T-cell (primary cell): Measurements from ENCODE around the gene STX1B. TPM values are rescaled to one million over a fixed set of nuclear protein-coding genes. Genes with fewer than 3 reads are reported as not detected.
A peak's percentile ranks its signal among the peaks of the same experiment; 100 is the strongest.

ENCODE experiments used
- ATAC-seq, 4 experiments: fragments of 200-7000 bp in 3 of 4; fragments of 150-1000 bp in 1 of 4; cut with Tn5 transposase; replicated peaks in 1 of 4; 1 replicate in 3 of 4; 2 replicates in 1 of 4; pipeline ENCODE4 v1.10.0; 2021; ENCODE audit warnings: moderate library complexity in 3 of 4, mild to moderate bottlenecking in 2 of 4, moderate number of reproducible peaks in 1 of 4
- CTCF ChIA-PET, 2 donors: fragments of 300-600 bp; sonication (Branson Sonifier 250); formaldehyde crosslinking; loops; one replicate each; lab custom pipeline; 2022; ENCODE audit warnings: antibody characterized with exemption in 2 of 2; lab: Charles Lee
- POLR2A ChIA-PET, 2 donors: fragments of 300-600 bp; sonication (Branson Sonifier 250); formaldehyde crosslinking; loops; one replicate each; lab custom pipeline; 2022; ENCODE audit warnings: antibody characterized with exemption in 2 of 2; lab: Charles Lee
- DNase-seq, 35 experiments: peaks; one replicate each; pipeline versions ENCODE4 v3.0.0 to v3.0.0-alpha.2; 2013 to 2023
- H3K27ac ChIP-seq: one replicate; pipeline ENCODE4 v1.5.1; 2013; ENCODE audit warnings: low read length
- H3K27me3 ChIP-seq, 2 experiments: replicated peaks in 1 of 2; 1 replicate in 1 of 2; 2 replicates in 1 of 2; pipeline versions ENCODE4 v1.6.1 to v1.7.0; 2013; ENCODE audit warnings: low read length in 1 of 2, mixed read lengths in 1 of 2; ENCODE audit not compliant: control insufficient read depth in 2 of 2, insufficient read depth in 2 of 2; ENCODE audit errors: extremely low read depth in 1 of 2
- H3K36me3 ChIP-seq, 2 donors: 1 replicate in 1 of 2; 2 replicates in 1 of 2; pipeline versions ENCODE4 v1.6.1 to v1.7.0; 2013; ENCODE audit warnings: low read length in 1 of 2; ENCODE audit not compliant: control insufficient read depth in 2 of 2, insufficient read depth in 1 of 2; ENCODE audit errors: extremely low read depth in 1 of 2
- H3K4me1 ChIP-seq, 2 experiments: 1 replicate in 1 of 2; 2 replicates in 1 of 2; pipeline versions ENCODE4 v1.6.1 to v1.7.0; 2013; ENCODE audit warnings: low read length in 2 of 2, mixed read lengths in 1 of 2; ENCODE audit not compliant: insufficient read depth in 2 of 2, control insufficient read depth in 1 of 2; ENCODE audit errors: extremely low read depth in 1 of 2
- H3K4me3 ChIP-seq, 2 donors: 1 replicate in 1 of 2; 2 replicates in 1 of 2; pipeline versions ENCODE4 v1.5.1 to v1.7.0; 2013; ENCODE audit warnings: mild to moderate bottlenecking in 2 of 2, low read length in 1 of 2, moderate library complexity in 1 of 2; ENCODE audit not compliant: control insufficient read depth in 1 of 2; ENCODE audit errors: extremely low read depth in 1 of 2
- H3K9me3 ChIP-seq: 2 replicates; pipeline ENCODE4 v1.7.0; 2013
- H3K27ac Mint-ChIP-seq, 2 donors: one replicate each; pipeline ENCODE4 v1.8.0; 2020 to 2021; ENCODE audit warnings: mild to moderate bottlenecking in 2 of 2, mixed read lengths in 2 of 2
- H3K27me3 Mint-ChIP-seq, 2 donors: one replicate each; pipeline ENCODE4 v1.8.0; 2021 to 2022; ENCODE audit warnings: mixed read lengths in 2 of 2
- H3K36me3 Mint-ChIP-seq: one replicate; pipeline ENCODE4 v1.8.0; 2021; ENCODE audit warnings: mixed read lengths
- H3K4me1 Mint-ChIP-seq, 3 donors: one replicate each; pipeline ENCODE4 v1.8.0; 2020 to 2022; ENCODE audit warnings: mixed read lengths in 3 of 3, mild to moderate bottlenecking in 1 of 3
- H3K4me3 Mint-ChIP-seq, 3 donors: one replicate each; pipeline ENCODE4 v1.8.0; 2020 to 2022; ENCODE audit warnings: mild to moderate bottlenecking in 3 of 3, mixed read lengths in 3 of 3, moderate library complexity in 3 of 3
- H3K9me3 Mint-ChIP-seq, 3 donors: one replicate each; pipeline ENCODE4 v1.8.0; 2020 to 2022; ENCODE audit warnings: mixed read lengths in 3 of 3
- WGBS: methylation state at CpG from one replicate; pipeline ENCODE4 v1.1.5; 2013; ENCODE audit warnings: missing lambda C conversion rate; ENCODE audit not compliant: insufficient coverage; 5-methylcytosine and 5-hydroxymethylcytosine counted together
- total RNA-seq, 35 experiments: library from RNA in 6 of 35; stranded (reverse) in 6 of 35; fragments of 120-200 nt in 1 of 35; gene quantifications; one replicate each; pipeline versions ENCODE4 v1.2.1 to v1.2.4 and lab custom pipeline; 2013 to 2026

The STX1B gene
- total RNA-seq, 5 donors from 2014 or later (not counting 1 experiment from before 2014, with no cell fraction given): 2.3 to 3.9 (median 3.4) TPM

DNA sequence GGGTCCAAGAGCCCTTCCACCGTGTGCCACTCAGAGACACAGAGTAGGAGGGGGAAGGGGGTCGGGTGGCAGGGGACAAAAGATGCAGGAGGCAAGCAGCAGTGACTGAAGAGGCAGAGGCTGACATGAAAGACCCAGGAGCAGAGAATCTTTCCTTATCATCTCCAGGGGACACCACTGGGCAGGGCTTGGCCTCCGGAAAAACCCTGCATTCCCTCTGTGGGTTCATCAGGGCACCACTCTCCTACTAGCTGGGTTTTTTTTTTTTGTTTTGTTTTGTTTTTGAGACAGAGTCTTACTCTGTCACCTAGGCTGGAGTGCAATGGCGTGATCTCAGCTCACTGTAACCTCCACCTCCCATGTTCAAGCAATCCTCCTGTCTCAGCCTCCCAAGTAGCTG, 20.8 kb upstream of the STX1B start:
- Mint-ChIP-seq H3K27ac (peak overlapping the region; percentile 11 to 27), H3K36me3 (peaks cover 9% of the 10 kb centered on the region)
- CTCF ChIA-PET: no interaction called here

DNA sequence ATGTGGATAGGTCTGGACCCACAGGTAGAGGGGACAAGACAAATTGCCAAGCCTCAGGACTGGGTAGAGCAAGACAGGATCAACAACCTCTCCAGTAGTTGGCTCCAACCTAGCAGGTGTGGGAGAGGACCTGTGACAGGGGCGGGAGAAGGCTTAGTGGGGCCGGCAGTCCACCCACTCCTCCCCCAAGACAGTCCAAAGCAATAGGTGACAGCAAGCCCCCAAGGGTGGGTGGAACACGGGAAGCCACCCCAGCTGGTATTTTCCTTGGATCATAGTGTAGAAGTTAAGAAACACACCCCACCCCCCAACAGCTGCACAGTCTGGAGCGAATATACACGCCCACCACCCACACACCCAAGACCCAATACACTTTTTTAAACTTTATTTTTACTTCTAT, 18.8 kb upstream of the STX1B start:
- H3K27ac ChIP-seq: no peak overlapping the region
- Mint-ChIP-seq H3K36me3 (peaks cover 2% of the 10 kb centered on the region), H3K27me3 (no peaks in the 10 kb centered on the region), H3K9me3 (no peaks in the 10 kb centered on the region), H3K27ac (no peak overlapping the region), H3K4me3 (no peak overlapping the region), H3K4me1 (peaks cover 13 to 15% (median 14%) of the 10 kb centered on the region in 3 donors)
- POLR2A ChIA-PET: interaction anchor here in 1 of 2 donors (0.6 kb wide), 1 partner anchor 35 kb away, joined by 3 read pairs; no protein-coding TSS in a partner anchor
- H3K9me3 ChIP-seq: no peaks in the 10 kb centered on the region
- H3K4me3 ChIP-seq: no peak overlapping the region
- no peaks in the 10 kb centered on the region for H3K36me3 ChIP-seq
- no peak for ATAC-seq
- no peaks in the 10 kb centered on the region for H3K27me3 ChIP-seq
- peaks cover 0 to 15% of the 10 kb centered on the region in 2 experiments for H3K4me1 ChIP-seq
- no peak for DNase-seq
- CTCF ChIA-PET: no interaction called here
- WGBS: no CpG with 5 or more reads among the region's 5 CpGs

More for the DNA sequence above, 20.8 kb upstream of the STX1B start:
- no peaks in the 10 kb centered on the region for H3K9me3 Mint-ChIP-seq
- H3K4me1 Mint-ChIP-seq: peaks cover 18 to 24% (median 24%) of the 10 kb centered on the region in 3 donors
- WGBS: 80% methylated on average over 1 of the region's 4 CpGs
- DNase-seq: no peak
- no peaks in the 10 kb centered on the region for H3K27me3 ChIP-seq
- no peak overlapping the region for H3K27ac ChIP-seq
- H3K36me3 ChIP-seq: peaks cover 3 to 15% of the 10 kb centered on the region in 2 donors
- no peaks in the 10 kb centered on the region for H3K9me3 ChIP-seq
- H3K27me3 Mint-ChIP-seq: no peaks in the 10 kb centered on the region
- POLR2A ChIA-PET: no interaction called here
- H3K4me3 ChIP-seq: no peak overlapping the region
- peak overlapping the region in 2 of 3 donors; percentile 18 to 97 for H3K4me3 Mint-ChIP-seq
- ATAC-seq: no peak
- peaks cover 0 to 23% of the 10 kb centered on the region in 2 experiments for H3K4me1 ChIP-seq

DNA sequence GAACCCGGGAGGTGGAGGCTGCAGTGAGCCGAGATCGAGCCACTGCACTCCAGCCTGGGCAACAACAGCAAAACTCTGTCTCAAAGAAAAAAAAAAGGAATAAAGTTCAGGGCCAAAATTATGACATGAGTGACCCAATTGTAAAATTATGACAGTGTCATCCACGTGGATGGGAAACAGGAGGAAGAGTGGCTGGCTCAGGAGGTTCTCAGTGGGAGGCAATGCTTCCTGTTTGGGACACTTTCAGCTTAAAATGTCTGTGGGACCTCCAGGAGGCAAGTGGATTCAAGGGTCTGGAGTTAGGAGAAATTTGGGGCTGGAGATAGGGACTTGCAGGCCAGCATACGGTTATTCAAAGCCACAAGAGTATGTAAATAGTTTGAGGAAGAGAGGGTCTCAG, 14.9 kb upstream of the STX1B start:
- no peaks in the 10 kb centered on the region for H3K4me1 ChIP-seq
- no peaks in the 10 kb centered on the region for H3K9me3 Mint-ChIP-seq
- H3K36me3 Mint-ChIP-seq: no peaks in the 10 kb centered on the region
- DNase-seq: no peak
- no peaks in the 10 kb centered on the region for H3K4me1 Mint-ChIP-seq
- no peaks in the 10 kb centered on the region for H3K36me3 ChIP-seq
- no peak overlapping the region for H3K4me3 Mint-ChIP-seq
- CTCF ChIA-PET: no interaction called here
- H3K27me3 ChIP-seq: no peaks in the 10 kb centered on the region
- H3K27me3 Mint-ChIP-seq: no peaks in the 10 kb centered on the region
- 88% methylated on average over 5 of the region's 5 CpGs for WGBS
- H3K27ac ChIP-seq: no peak overlapping the region
- no peak overlapping the region for H3K4me3 ChIP-seq
- H3K27ac Mint-ChIP-seq: no peak overlapping the region
- POLR2A ChIA-PET: interaction anchor here in 1 of 2 donors (0.7 kb wide), 1 partner anchor 23 kb away, joined by 3 read pairs; no protein-coding TSS in a partner anchor
- no peaks in the 10 kb centered on the region for H3K9me3 ChIP-seq
- ATAC-seq: no peak

DNA sequence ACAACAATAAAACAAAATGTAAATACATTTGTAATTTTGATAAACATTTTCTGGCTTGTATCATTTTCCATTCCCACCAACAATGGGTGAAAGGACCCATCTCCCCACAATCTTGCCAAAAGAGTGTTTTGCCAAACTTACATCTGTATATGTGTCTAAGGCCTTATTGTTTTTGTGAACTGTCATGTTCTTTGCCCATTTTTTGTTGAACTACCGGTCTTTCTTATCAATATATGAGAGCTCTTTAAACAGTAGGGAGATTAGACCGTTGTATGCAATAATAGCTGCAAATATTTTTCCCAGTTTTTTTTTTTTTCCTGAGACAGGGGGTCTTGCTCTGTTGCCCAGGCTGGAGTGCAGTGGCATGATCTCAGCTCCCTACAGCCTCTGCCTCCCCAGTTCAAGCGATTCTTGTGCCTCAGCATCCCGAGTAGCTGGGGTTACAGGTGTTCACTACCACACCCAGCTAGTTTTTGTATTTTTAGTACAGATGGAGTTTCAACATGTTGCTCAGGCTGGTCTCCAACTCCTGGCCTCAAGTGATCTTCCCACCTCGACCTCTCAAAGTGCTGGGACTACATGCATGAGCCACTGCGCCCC, 13.3 kb upstream of the STX1B start:
- H3K27ac Mint-ChIP-seq: no peak overlapping the region
- POLR2A ChIA-PET: interaction anchor here in 1 of 2 donors (0.7 kb wide), 1 partner anchor 144 kb away, joined by 3 read pairs; no protein-coding TSS in a partner anchor
- no peak for ATAC-seq
- no peaks in the 10 kb centered on the region for H3K4me1 ChIP-seq
- CTCF ChIA-PET: interaction anchor here in 1 of 2 donors (0.7 to 0.9 kb wide), 2 partner anchors 19 to 44 kb away, joined by 3 read pairs; no protein-coding TSS in a partner anchor
- DNase-seq: no peak
- no peak overlapping the region for H3K4me3 Mint-ChIP-seq
- H3K27ac ChIP-seq: no peak overlapping the region
- no peaks in the 10 kb centered on the region for H3K27me3 Mint-ChIP-seq
- H3K36me3 ChIP-seq: no peaks in the 10 kb centered on the region
- no peaks in the 10 kb centered on the region for H3K36me3 Mint-ChIP-seq
- H3K9me3 Mint-ChIP-seq: no peaks in the 10 kb centered on the region
- H3K9me3 ChIP-seq: no peaks in the 10 kb centered on the region
- WGBS: 80% methylated on average over 1 of the region's 6 CpGs
- H3K4me3 ChIP-seq: no peak overlapping the region
- no peaks in the 10 kb centered on the region for H3K27me3 ChIP-seq
- no peaks in the 10 kb centered on the region for H3K4me1 Mint-ChIP-seq

DNA sequence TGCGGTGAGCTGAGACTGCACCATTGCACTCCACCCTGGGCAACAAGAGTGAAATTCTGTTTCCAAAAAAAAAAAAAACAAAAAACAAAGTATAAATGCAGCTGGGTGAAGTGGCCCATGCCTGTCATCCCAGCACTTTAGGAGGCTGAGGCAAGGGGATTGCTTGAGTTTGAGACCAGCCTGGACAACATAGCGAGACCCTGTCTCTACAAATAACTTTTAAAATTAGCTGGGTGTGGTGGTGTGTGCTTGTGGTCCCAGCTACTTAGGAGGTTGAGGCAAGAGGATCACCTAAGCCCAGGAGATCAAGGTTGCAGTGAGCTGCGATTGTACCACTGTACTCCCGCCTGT, 12.8 kb upstream of the STX1B start:
- Histone ChIP-seq H3K27ac (no peak overlapping the region), H3K36me3 (no peaks in the 10 kb centered on the region), H3K4me3 (no peak overlapping the region), H3K9me3 (no peaks in the 10 kb centered on the region), H3K4me1 (no peaks in the 10 kb centered on the region), H3K27me3 (no peaks in the 10 kb centered on the region)
- DNase-seq (no peak), ATAC-seq (no peak)
- CTCF ChIA-PET: interaction anchor here in 1 of 2 donors (0.6 to 0.9 kb wide), 2 partner anchors 20 to 69 kb away, joined by 3 read pairs; no protein-coding TSS in a partner anchor
- no peak overlapping the region for H3K27ac Mint-ChIP-seq
- H3K9me3 Mint-ChIP-seq: no peaks in the 10 kb centered on the region
- POLR2A ChIA-PET: interaction anchor here in 1 of 2 donors (0.5 to 0.7 kb wide), 2 partner anchors 77 to 144 kb away, joined by 3 to 4 read pairs; no protein-coding TSS in a partner anchor
- no CpG with 5 or more reads among the region's 4 CpGs for whole genome bisulfite sequencing
- no peaks in the 10 kb centered on the region for H3K36me3 Mint-ChIP-seq
- no peaks in the 10 kb centered on the region for H3K4me1 Mint-ChIP-seq
- no peak overlapping the region for H3K4me3 Mint-ChIP-seq
- H3K27me3 Mint-ChIP-seq: peaks cover 0 to under 1% of the 10 kb centered on the region in 2 donors

DNA sequence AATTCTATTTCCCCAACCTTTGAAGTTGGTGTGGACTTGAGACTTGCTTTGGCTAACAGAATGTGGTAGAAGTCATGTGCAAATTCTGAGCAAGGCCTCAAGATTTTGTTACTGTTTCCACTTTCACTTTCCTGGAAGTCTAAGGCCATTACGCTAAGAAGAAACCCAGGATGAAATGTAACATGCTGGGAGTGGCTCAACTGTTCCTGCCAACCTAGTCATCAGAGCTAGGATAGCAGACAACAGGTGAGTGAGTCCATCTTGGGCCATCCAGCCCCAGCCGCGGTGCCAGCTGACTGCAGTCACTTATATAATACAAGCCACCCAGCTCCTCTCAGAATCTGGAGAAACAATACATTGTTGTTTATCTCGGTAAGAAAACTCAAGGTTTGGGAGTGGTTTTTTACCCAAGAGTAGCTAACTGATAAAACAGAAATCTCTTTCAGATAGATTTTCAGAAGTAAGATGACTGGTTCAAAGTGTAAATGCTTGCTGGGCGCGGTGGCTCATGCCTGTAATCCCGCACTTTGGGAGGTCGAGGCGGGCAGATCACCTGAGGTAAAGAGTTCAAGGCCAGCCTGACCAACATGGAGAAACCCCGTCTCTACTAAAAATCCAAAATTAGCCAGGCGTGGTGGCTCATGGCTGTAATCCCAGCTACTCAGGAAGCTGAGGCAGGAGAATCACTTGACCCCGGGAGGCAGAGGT, 12.3 kb upstream of the STX1B start:
- Histone ChIP-seq H3K36me3 (no peaks in the 10 kb centered on the region), H3K27me3 (peaks cover 0 to 3% of the 10 kb centered on the region in 2 experiments), H3K4me1 (no peaks in the 10 kb centered on the region), H3K9me3 (no peaks in the 10 kb centered on the region), H3K27ac (no peak overlapping the region), H3K4me3 (no peak overlapping the region)
- no peaks in the 10 kb centered on the region for H3K9me3 Mint-ChIP-seq
- DNase-seq (no peak), ATAC-seq (no peak)
- no peaks in the 10 kb centered on the region for H3K4me1 Mint-ChIP-seq
- H3K4me3 Mint-ChIP-seq: no peak overlapping the region
- WGBS: 91% methylated on average over 8 of the region's 12 CpGs
- POLR2A ChIA-PET: interaction anchor here in 1 of 2 donors (0.5 kb wide), 1 partner anchor 77 kb away, joined by 4 read pairs; no protein-coding TSS in a partner anchor
- H3K27me3 Mint-ChIP-seq: peaks cover 0 to 3% of the 10 kb centered on the region in 2 donors
- CTCF ChIA-PET: interaction anchor here in 1 of 2 donors (0.6 kb wide), 1 partner anchor 70 kb away, joined by 3 read pairs; no protein-coding TSS in a partner anchor
- no peak overlapping the region for H3K27ac Mint-ChIP-seq
- H3K36me3 Mint-ChIP-seq: no peaks in the 10 kb centered on the region
